Neural cell (in vitro differentiated cells): ENCODE results near the gene GRIFIN. TPM values are rescaled to one million over a fixed set of nuclear protein-coding genes. Genes with fewer than 3 reads are reported as not detected.

Source experiments
- H2AFZ ChIP-seq: fragments of 200-600, 300-800 bp; sonication (generic), shearing (Covaris generic); 2 replicates; pipeline ENCODE4 v1.6.0; 2014; ENCODE audit warnings: low read depth, mild to moderate bottlenecking, antibody characterized with exemption, low read length, moderate library complexity
- H3F3A ChIP-seq: fragments of 200-600 bp; shearing (Covaris generic); 2 replicates; pipeline ENCODE4 v1.6.1; 2016; ENCODE audit warnings: mild to moderate bottlenecking, moderate library complexity, mixed read lengths, antibody characterized with exemption, low read length; ENCODE audit not compliant: insufficient read depth, poor library complexity, severe bottlenecking
- H3K27ac ChIP-seq: fragments of 200-600, 300-800 bp; sonication (generic), shearing (Covaris generic); 2 replicates; pipeline ENCODE4 v1.5.1; 2014; ENCODE audit warnings: mild to moderate bottlenecking, low read length, moderate library complexity
- H3K27me3 ChIP-seq: fragments of 300-800, 200-600 bp; sonication (generic), shearing (Covaris generic); 2 replicates; pipeline ENCODE4 v1.6.0; 2014; ENCODE audit warnings: mild to moderate bottlenecking, low read depth, low read length, moderate library complexity; ENCODE audit not compliant: insufficient read depth
- H3K36me3 ChIP-seq: fragments of 300-800, 200-600 bp; sonication (generic), shearing (Covaris generic); 2 replicates; pipeline ENCODE4 v1.5.1; 2014; ENCODE audit warnings: mild to moderate bottlenecking, antibody characterized with exemption, low read length, moderate library complexity; ENCODE audit not compliant: insufficient read depth
- H3K4me2 ChIP-seq: fragments of 300-800, 200-600 bp; sonication (generic), shearing (Covaris generic); 2 replicates; pipeline ENCODE4 v1.6.0; 2014; ENCODE audit warnings: mild to moderate bottlenecking, low read length
- H3K4me3 ChIP-seq: fragments of 300-800, 200-600 bp; sonication (generic), shearing (Covaris generic); 2 replicates; pipeline ENCODE4 v1.5.1; 2014; ENCODE audit warnings: mild to moderate bottlenecking, low read length, moderate library complexity
- H3K79me2 ChIP-seq: fragments of 200-600 bp; shearing (Covaris generic); replicated peaks from 2 replicates; pipeline ENCODE4 v1.6.0; 2014; ENCODE audit warnings: mild to moderate bottlenecking, low read length, moderate library complexity; ENCODE audit not compliant: insufficient read depth
- H3K9ac ChIP-seq: fragments of 300-800, 200-600 bp; sonication (generic), shearing (Covaris generic); 2 replicates; pipeline ENCODE4 v1.6.1; 2016; ENCODE audit warnings: mild to moderate bottlenecking, low read length, mixed read lengths
- H3K9me2 ChIP-seq: fragments of 200-600 bp; shearing (Covaris generic); 2 replicates; pipeline ENCODE4 v1.6.1; 2016; ENCODE audit warnings: mild to moderate bottlenecking, low read length, mixed read lengths; ENCODE audit not compliant: insufficient read depth
- H3K9me3 ChIP-seq: fragments of 200-600, 300-800 bp; sonication (generic), shearing (Covaris generic); 2 replicates; pipeline ENCODE4 v1.6.1; 2016; ENCODE audit warnings: mild to moderate bottlenecking, mixed run types, low read length, moderate library complexity, mixed read lengths
- H4K20me1 ChIP-seq: fragments of 200-600 bp; shearing (Covaris generic); 2 replicates; pipeline ENCODE4 v1.6.1; 2016; ENCODE audit warnings: mild to moderate bottlenecking, mixed run types; ENCODE audit not compliant: insufficient read depth
- EP300 ChIP-seq: fragments of 450-650 bp; conservative IDR thresholded peaks from 2 replicates; pipeline ENCODE4 v1.6.1; 2014; ENCODE audit warnings: antibody characterized with exemption, mild to moderate bottlenecking, moderate library complexity; ENCODE audit not compliant: poor library complexity, severe bottlenecking
- EZH2 ChIP-seq: fragments of 200-600, 300-800 bp; shearing (Covaris generic), sonication (generic); IDR thresholded peaks from 2 replicates; pipeline ENCODE4 v1.6.1; 2014; ENCODE audit warnings: antibody characterized with exemption, low read length, borderline replicate concordance, mild to moderate bottlenecking; ENCODE audit not compliant: insufficient read depth, poor library complexity, severe bottlenecking
- MXI1 ChIP-seq: fragments of 450-650 bp; conservative IDR thresholded peaks from 2 replicates; pipeline ENCODE4 v1.6.1; 2014; ENCODE audit warnings: antibody characterized with exemption, mild to moderate bottlenecking; ENCODE audit not compliant: poor library complexity, severe bottlenecking
- POLR2AphosphoS5 ChIP-seq: IDR thresholded peaks from 2 replicates; pipeline ENCODE4 v1.6.1; 2012
- RAD21 ChIP-seq: fragments of 450-650 bp; conservative IDR thresholded peaks from 2 replicates; pipeline ENCODE4 v1.6.1; 2014; ENCODE audit warnings: antibody characterized with exemption, mild to moderate bottlenecking, moderate library complexity
- SMC3 ChIP-seq: fragments of 450-650 bp; conservative IDR thresholded peaks from 2 replicates; pipeline ENCODE4 v1.6.1; 2014; ENCODE audit warnings: antibody characterized with exemption, mild to moderate bottlenecking, moderate library complexity; ENCODE audit not compliant: poor library complexity
- TAF1 ChIP-seq: IDR thresholded peaks from 2 replicates; pipeline ENCODE4 v1.6.1; 2012; ENCODE audit warnings: low read depth
- polyA plus RNA-seq: library from polyadenylated mRNA; depleted of rRNA; stranded (reverse); fragments of >200 nt; gene quantifications from 2 replicates; pipeline ENCODE4 v1.2.3, GENCODE V29; 2014
- TF ChIP-seq, protein P1 (sequence below): IDR thresholded peaks from 2 replicates; pipeline ENCODE4 v1.6.1; 2012; ENCODE audit warnings: borderline replicate concordance
- TF ChIP-seq, protein P2 (sequence below): fragments of 450-650 bp; IDR thresholded peaks from 2 replicates; pipeline ENCODE4 v1.5.1; 2014; ENCODE audit warnings: antibody characterized with exemption, mild to moderate bottlenecking, moderate library complexity; ENCODE audit not compliant: poor library complexity, severe bottlenecking

GRIFIN gene
- polyA plus RNA-seq, 1 donor from 2014 or later: not detected

DNA sequence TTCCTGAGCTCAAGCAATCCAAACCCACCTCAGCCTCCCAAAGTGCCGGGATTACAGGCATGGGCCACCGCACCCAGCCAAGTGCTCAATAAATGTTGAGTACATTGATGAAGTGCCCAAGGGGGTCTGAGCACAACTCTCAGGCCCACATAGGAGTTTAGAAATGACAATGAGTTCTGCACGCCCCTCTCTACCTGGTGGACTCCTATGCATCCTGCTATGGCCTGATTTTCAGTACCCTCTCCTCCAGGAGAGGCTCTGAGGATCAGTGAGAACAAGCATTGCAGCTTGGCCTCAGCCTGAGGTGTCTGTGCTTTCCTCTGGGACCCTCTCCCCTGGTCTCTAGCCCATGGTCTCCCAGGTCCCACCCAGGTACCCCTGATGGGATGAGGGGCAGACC is 20.9 kb upstream of the GRIFIN start:
- Histone ChIP-seq H3K9me2 (no peaks in the 10 kb centered on the region), H3F3A (no peaks in the 10 kb centered on the region), H3K4me3 (no peak overlapping the region), H3K9me3 (no peaks in the 10 kb centered on the region), H3K9ac (no peak overlapping the region), H2AFZ (no peak overlapping the region), H3K4me2 (no peak overlapping the region), H3K27me3 (no peaks in the 10 kb centered on the region), H3K36me3 (no peaks in the 10 kb centered on the region), H3K79me2 (no peaks in the 10 kb centered on the region), H4K20me1 (no peaks in the 10 kb centered on the region), H3K27ac (no peak overlapping the region)
- TF ChIP-seq EZH2 (no peak), TAF1 (no peak), POLR2AphosphoS5 (no peak), MXI1 (no peak), EP300 (no peak), SMC3 (no peak), RAD21 (no peak)
- TF ChIP-seq, protein P1, sequence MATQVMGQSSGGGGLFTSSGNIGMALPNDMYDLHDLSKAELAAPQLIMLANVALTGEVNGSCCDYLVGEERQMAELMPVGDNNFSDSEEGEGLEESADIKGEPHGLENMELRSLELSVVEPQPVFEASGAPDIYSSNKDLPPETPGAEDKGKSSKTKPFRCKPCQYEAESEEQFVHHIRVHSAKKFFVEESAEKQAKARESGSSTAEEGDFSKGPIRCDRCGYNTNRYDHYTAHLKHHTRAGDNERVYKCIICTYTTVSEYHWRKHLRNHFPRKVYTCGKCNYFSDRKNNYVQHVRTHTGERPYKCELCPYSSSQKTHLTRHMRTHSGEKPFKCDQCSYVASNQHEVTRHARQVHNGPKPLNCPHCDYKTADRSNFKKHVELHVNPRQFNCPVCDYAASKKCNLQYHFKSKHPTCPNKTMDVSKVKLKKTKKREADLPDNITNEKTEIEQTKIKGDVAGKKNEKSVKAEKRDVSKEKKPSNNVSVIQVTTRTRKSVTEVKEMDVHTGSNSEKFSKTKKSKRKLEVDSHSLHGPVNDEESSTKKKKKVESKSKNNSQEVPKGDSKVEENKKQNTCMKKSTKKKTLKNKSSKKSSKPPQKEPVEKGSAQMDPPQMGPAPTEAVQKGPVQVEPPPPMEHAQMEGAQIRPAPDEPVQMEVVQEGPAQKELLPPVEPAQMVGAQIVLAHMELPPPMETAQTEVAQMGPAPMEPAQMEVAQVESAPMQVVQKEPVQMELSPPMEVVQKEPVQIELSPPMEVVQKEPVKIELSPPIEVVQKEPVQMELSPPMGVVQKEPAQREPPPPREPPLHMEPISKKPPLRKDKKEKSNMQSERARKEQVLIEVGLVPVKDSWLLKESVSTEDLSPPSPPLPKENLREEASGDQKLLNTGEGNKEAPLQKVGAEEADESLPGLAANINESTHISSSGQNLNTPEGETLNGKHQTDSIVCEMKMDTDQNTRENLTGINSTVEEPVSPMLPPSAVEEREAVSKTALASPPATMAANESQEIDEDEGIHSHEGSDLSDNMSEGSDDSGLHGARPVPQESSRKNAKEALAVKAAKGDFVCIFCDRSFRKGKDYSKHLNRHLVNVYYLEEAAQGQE: no peak
- TF ChIP-seq, protein P2, sequence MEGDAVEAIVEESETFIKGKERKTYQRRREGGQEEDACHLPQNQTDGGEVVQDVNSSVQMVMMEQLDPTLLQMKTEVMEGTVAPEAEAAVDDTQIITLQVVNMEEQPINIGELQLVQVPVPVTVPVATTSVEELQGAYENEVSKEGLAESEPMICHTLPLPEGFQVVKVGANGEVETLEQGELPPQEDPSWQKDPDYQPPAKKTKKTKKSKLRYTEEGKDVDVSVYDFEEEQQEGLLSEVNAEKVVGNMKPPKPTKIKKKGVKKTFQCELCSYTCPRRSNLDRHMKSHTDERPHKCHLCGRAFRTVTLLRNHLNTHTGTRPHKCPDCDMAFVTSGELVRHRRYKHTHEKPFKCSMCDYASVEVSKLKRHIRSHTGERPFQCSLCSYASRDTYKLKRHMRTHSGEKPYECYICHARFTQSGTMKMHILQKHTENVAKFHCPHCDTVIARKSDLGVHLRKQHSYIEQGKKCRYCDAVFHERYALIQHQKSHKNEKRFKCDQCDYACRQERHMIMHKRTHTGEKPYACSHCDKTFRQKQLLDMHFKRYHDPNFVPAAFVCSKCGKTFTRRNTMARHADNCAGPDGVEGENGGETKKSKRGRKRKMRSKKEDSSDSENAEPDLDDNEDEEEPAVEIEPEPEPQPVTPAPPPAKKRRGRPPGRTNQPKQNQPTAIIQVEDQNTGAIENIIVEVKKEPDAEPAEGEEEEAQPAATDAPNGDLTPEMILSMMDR: no peak

DNA sequence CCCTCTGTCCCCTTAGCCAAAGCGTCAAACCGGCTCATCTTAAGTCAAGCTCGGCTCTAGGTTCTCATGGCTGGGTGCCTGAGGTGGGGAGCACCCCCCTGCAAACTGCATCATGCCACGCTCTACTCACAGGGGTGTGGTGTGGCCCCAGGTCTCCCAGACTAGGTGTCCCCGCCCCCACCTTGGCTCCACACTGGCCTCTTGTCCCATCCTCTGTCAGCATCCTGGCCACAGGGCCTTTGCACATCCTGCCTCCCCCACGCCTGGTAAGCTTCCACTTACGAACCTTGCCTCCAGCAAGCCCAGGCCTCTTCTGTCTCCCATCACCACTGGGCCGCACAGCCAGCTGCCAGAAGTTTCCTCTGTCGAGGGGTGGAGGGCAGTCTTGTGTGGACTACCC is 20.2 kb upstream of the GRIFIN start:
- no peak for TF ChIP-seq EP300
- no peak for TF ChIP-seq SMC3
- TF ChIP-seq, protein P1: no peak
- no peak for TF ChIP-seq EZH2
- no peak for TF ChIP-seq MXI1
- TF ChIP-seq POLR2AphosphoS5: no peak
- Histone ChIP-seq H4K20me1 (no peaks in the 10 kb centered on the region), H3K79me2 (no peaks in the 10 kb centered on the region), H3K36me3 (no peaks in the 10 kb centered on the region), H3K9ac (no peak overlapping the region), H3K27me3 (no peaks in the 10 kb centered on the region), H3K9me2 (no peaks in the 10 kb centered on the region), H3F3A (no peaks in the 10 kb centered on the region), H3K4me2 (no peak overlapping the region), H3K9me3 (no peaks in the 10 kb centered on the region), H2AFZ (no peak overlapping the region), H3K27ac (no peak overlapping the region), H3K4me3 (no peak overlapping the region)
